ENCODE data around the gene KRTAP5-2.

DNA sequence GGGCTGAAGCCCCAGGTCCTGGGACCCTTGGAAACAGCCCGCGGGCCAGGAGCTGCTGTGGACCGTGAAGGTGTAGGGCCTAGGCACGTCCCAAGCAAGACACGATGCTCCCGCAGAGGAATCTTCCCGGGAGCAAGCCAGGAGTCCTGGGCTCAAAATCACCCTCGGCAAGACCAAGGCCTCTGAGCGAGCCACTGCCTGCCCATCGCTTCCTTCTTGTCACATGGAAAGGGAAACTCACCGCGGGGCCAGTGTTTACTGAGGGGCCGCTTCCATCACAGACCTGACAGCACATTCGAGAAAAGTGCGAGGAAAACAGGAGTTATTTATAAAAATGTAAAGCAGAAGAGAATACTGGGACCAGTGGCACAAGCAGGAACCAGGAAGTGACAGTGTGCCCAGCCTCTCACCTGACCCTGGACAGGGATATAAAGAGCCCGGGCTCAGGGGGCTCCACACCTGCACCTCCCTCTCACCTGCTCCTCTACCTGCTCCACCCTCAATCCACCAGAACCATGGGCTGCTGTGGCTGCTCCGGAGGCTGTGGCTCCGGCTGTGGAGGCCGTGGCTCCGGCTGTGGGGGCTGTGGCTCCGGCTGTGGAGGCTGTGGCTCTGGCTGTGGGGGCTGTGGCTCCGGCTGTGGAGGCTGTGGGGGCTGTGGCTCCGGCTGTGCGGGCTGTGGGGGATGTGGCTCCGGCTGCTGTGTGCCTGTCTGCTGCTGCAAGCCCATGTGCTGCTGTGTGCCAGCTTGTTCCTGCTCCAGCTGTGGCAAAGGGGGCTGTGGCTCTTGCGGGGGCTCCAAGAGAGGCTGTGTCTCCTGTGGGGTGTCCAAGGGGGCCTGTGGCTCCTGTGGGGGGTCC is 31.5 kb upstream of the KRTAP5-2 start, which contains the start of gene KRTAP5-5:
- TF ChIP-seq POLR2A (IDR thresholded peaks at IDR 0.05; ENCODE audit: low read depth, low read length) (no peak), POLR2AphosphoS5 (IDR thresholded peaks at IDR 0.05; ENCODE audit: low read depth, low read length) (no peak), POU2F2 (IDR thresholded peaks at IDR 0.05; ENCODE audit: low read depth, low read length) (no peak), TAF1 (IDR thresholded peaks at IDR 0.05; ENCODE audit: low read depth, low read length) (no peak), PAX5 (IDR thresholded peaks at IDR 0.05; ENCODE audit: insufficient read depth, low read length, severe bottlenecking) (no peak)
